Hypothalamus (tissue), 51 donors: ENCODE results near the gene IGFBP6.

Experiments
- DNase-seq, 51 donors: peaks; one replicate each; lab custom pipeline; 2025; lab: John Stamatoyannopoulos, UW

The IGFBP6 gene

GRCh38 chr12:53097564-53098353 lies at the start of gene IGFBP6:
IGFBP6 (plus strand) TSS chr12:53097667; CDS start chr12:53097718, 51 bp downstream.
- peak in 19 of 51 donors; percentile 11 to 60 (median 35) for DNase-seq

- DNase-seq = peak in 47 of 51 donors; percentile 23 to 82 (median 63)
Measured at GRCh38 chr12:53048033-53048779, 49.3 kb upstream of the IGFBP6 start.

GRCh38 chr12:53048780-53049401 lies 48.6 kb upstream of the IGFBP6 start:
- peak in 10 of 51 donors; percentile 17 to 63 (median 36) for DNase-seq

GRCh38 chr12:53049571-53050318 lies 47.7 kb upstream of the IGFBP6 start, which contains the start of gene TNS2:
TNS2 (plus strand) TSS chr12:53050065; CDS start chr12:53050186, 121 bp downstream.
- peak in 12 of 51 donors; percentile 17 to 68 (median 34) for DNase-seq

GRCh38 chr12:53050426-53051057 lies 46.9 kb upstream of the IGFBP6 start:
- DNase-seq = no peak

GRCh38 chr12:53051058-53051880 lies 46.2 kb upstream of the IGFBP6 start:
- DNase-seq = peak; percentile 32 to 94 (median 79)

GRCh38 chr12:53051881-53052412 lies 45.5 kb upstream of the IGFBP6 start:
- no peak for DNase-seq

GRCh38 chr12:53052419-53053217 lies 44.8 kb upstream of the IGFBP6 start:
- peak; percentile 24 to 95 (median 83) for DNase-seq

- peak in 36 of 51 donors; percentile 20 to 79 (median 46) for DNase-seq
Measured at GRCh38 chr12:53053218-53054111, 44.0 kb upstream of the IGFBP6 start.

GRCh38 chr12:53054112-53054878 lies 43.2 kb upstream of the IGFBP6 start:
- DNase-seq = peak; percentile 60 to 98 (median 93)

- DNase-seq = no peak
Measured at GRCh38 chr12:53055471-53056266, 41.8 kb upstream of the IGFBP6 start.

- no peak for DNase-seq
Measured at GRCh38 chr12:53056296-53056695, 41.2 kb upstream of the IGFBP6 start.

GRCh38 chr12:53056901-53057300 lies 40.6 kb upstream of the IGFBP6 start:
- no peak for DNase-seq

GRCh38 chr12:53057816-53058500 lies 39.5 kb upstream of the IGFBP6 start:
- DNase-seq = no peak
